ENCODE results near the gene LAMA4. TPM values are rescaled to one million over a fixed set of nuclear protein-coding genes. Genes with fewer than 3 reads are reported as not detected.

Gene LAMA4
- total RNA-seq, 1 donor from 2014 or later, result 0.22 TPM

- Mint-ChIP-seq H3K9me3 (ENCODE audit: unreplicated experiment) (peaks cover 20% of the 10 kb centered on the region), H3K27me3 (ENCODE audit: unreplicated experiment) (peaks cover 15% of the 10 kb centered on the region), H3K4me3 (ENCODE audit: unreplicated experiment) (no peak overlapping the region), H3K36me3 (ENCODE audit: unreplicated experiment) (no peaks in the 10 kb centered on the region), H3K4me1 (ENCODE audit: low read depth, unreplicated experiment) (peaks cover 32% of the 10 kb centered on the region), H3K27ac (ENCODE audit: unreplicated experiment) (no peak overlapping the region)
- TF ChIP-seq CTCF (IDR thresholded peaks at IDR 0.05; ENCODE audit: partially characterized antibody, unreplicated experiment), result no peak
- DNase-seq, result no peak
Observed at GRCh38 chr6:112198582-112198981, 55.8 kb downstream of the LAMA4 start.

DNA sequence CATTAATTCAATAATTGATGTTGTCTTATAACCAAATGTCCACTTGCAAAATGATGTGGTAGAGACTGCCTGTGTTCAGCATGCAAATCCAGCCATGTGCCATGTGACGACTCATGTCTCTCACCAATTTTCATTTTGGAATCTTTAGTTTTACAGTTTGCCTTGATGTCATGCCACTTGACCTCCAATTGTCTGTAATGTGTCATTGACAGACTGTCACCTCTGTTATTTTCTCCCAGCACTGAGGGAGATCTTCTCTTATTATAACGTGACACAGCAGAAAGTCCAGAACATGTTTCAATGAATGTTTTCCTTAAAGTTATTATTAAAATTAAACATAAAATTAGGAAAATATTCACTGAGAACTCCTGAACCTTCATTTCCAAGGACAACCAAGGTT is 56.7 kb downstream of the LAMA4 start:
- Mint-ChIP-seq H3K27me3 (ENCODE audit: unreplicated experiment) (peaks cover 9% of the 10 kb centered on the region), H3K4me1 (ENCODE audit: low read depth, unreplicated experiment) (peaks cover 22% of the 10 kb centered on the region), H3K36me3 (ENCODE audit: unreplicated experiment) (no peaks in the 10 kb centered on the region), H3K4me3 (ENCODE audit: unreplicated experiment) (no peak overlapping the region), H3K27ac (ENCODE audit: unreplicated experiment) (no peak overlapping the region), H3K9me3 (ENCODE audit: unreplicated experiment) (peaks cover 13% of the 10 kb centered on the region)
- TF ChIP-seq CTCF (IDR thresholded peaks at IDR 0.05; ENCODE audit: partially characterized antibody, unreplicated experiment), result no peak
- no peak for DNase-seq

- no peak for DNase-seq
- Mint-ChIP-seq H3K4me3 (ENCODE audit: unreplicated experiment) (no peak overlapping the region), H3K27ac (ENCODE audit: unreplicated experiment) (no peak overlapping the region), H3K4me1 (ENCODE audit: low read depth, unreplicated experiment) (peaks cover 15% of the 10 kb centered on the region), H3K27me3 (ENCODE audit: unreplicated experiment) (peaks cover 2% of the 10 kb centered on the region), H3K36me3 (ENCODE audit: unreplicated experiment) (no peaks in the 10 kb centered on the region), H3K9me3 (ENCODE audit: unreplicated experiment) (peaks cover 8% of the 10 kb centered on the region)
- TF ChIP-seq CTCF (IDR thresholded peaks at IDR 0.05; ENCODE audit: partially characterized antibody, unreplicated experiment), result no peak
Observed at GRCh38 chr6:112196306-112196705, 58.1 kb downstream of the LAMA4 start.

DNA sequence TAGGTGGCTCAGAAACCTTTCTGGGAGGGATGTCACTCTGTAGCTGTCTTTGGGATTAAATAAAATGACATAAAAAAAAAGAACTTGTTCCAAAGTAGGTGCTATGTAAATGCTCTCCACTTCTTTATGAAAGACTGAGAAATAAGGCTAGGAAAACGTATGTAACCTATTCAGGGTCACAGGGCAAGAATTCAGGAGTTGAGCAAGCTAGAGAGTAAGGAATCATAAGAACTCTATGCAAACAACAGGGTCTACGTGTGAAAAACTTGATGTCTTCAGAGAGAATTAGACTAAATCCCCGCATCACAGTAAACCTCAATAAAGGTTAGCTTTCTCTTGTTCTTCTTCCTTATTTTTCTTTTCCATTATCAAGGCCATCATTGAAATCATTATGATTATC is 59.2 kb downstream of the LAMA4 start:
- Mint-ChIP-seq H3K9me3 (ENCODE audit: unreplicated experiment) (peaks cover 4% of the 10 kb centered on the region), H3K27me3 (ENCODE audit: unreplicated experiment) (peaks cover 2% of the 10 kb centered on the region), H3K4me3 (ENCODE audit: unreplicated experiment) (no peak overlapping the region), H3K36me3 (ENCODE audit: unreplicated experiment) (no peaks in the 10 kb centered on the region), H3K4me1 (ENCODE audit: low read depth, unreplicated experiment) (peaks cover 11% of the 10 kb centered on the region), H3K27ac (ENCODE audit: unreplicated experiment) (no peak overlapping the region)
- no peak for DNase-seq
- TF ChIP-seq CTCF (IDR thresholded peaks at IDR 0.05; ENCODE audit: partially characterized antibody, unreplicated experiment), result no peak

DNA sequence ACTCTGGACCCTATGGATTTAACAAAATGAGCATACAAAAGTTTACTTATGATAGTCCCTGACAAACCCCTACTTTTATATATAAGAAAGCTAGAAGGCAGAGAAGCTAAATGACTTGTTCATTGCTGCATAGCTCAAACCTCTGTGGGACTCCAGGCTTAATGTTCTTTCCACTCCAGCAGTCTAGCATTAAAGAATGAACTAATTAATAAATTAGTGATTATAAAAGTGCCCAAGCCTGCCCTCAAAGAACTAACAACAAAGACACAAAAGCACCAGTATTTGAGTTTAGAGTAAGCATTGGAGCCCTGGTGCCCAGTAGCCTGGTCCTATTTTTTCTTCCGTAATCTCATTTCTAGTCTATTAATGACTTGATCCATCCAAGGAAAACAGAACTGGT is 59.9 kb downstream of the LAMA4 start:
- TF ChIP-seq CTCF (IDR thresholded peaks at IDR 0.05; ENCODE audit: partially characterized antibody, unreplicated experiment), result no peak
- peaks cover 7% of the 10 kb centered on the region for H3K4me1 Mint-ChIP-seq (ENCODE audit: low read depth, unreplicated experiment)
- H3K4me3 Mint-ChIP-seq (ENCODE audit: unreplicated experiment), result no peak overlapping the region
- no peaks in the 10 kb centered on the region for H3K36me3 Mint-ChIP-seq (ENCODE audit: unreplicated experiment)
- no peaks in the 10 kb centered on the region for H3K9me3 Mint-ChIP-seq (ENCODE audit: unreplicated experiment)
- H3K27ac Mint-ChIP-seq (ENCODE audit: unreplicated experiment), result no peak overlapping the region
- H3K27me3 Mint-ChIP-seq (ENCODE audit: unreplicated experiment), result peaks cover 2% of the 10 kb centered on the region
- no peak for DNase-seq
